NCI-H524 treated with DMSO at 0.1 percent for 48 hours (cell line): Measurements from ENCODE around the gene CREB3.

Source experiments
- DNase-seq: peaks from one replicate; lab custom pipeline; 2025; lab: John Stamatoyannopoulos, UW

The CREB3 gene

DNA sequence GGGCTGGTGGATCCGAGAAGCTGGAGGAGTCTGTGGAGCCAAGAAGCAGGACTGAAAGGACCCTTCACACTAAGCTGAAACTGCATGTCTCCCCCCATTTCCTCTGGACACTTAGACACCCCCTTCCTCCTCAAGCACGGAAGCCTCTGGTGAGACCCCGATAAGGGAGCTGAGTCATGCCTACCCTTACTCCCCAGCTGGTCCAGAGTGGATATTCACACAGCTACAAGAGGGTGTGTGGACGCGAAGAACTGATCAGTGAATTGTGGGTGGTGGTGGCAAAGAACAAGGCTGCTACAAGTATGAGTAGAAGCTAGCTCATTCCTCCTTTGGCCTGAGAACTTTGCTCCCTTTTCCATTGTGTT is 4.8 kb upstream of the CREB3 start:
- DNase-seq, result no peak

DNA sequence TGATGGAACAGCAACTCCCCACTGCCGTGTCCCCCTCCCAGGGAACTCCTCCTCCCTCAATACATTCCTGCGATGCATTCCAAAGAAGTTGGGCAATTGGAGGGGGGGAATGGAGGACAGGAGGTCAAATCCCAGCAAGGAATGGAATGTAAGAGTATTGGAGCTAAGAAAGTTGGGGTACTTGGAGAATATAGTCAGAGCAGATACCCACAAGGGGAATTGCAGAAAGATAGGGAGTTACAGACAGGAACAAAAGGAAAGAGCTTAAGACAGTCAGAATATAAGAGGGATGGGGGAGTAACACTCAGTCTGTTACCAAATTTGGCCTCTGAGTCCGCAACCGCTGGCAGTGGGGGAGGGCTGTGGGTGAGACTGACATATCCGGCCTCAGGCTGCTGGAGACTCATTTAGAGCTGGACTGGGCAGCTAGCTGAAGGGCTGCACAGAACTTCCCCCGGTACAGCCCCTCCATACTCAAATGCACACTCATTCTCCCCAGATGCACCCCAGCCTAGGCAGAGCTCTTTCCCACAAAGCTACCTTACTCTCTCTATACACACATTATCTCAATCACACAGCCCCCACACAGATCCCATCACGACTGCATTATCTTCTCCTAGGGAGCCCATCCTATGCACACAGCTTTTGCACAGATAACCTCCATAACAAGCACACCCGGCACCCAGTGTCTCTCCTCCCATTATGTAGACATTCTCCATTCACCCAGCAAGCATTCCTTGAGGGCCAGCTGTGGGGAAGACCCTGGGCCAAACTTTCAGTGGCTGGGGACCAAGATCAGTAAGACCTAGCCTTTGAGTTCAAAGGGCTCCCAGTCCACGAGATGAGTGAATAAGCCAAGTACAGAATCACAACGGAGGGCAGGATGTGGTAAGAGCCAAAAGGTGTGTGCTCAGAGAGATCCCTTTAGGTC is 4.2 kb upstream of the CREB3 start:
- no peak for DNase-seq

DNA sequence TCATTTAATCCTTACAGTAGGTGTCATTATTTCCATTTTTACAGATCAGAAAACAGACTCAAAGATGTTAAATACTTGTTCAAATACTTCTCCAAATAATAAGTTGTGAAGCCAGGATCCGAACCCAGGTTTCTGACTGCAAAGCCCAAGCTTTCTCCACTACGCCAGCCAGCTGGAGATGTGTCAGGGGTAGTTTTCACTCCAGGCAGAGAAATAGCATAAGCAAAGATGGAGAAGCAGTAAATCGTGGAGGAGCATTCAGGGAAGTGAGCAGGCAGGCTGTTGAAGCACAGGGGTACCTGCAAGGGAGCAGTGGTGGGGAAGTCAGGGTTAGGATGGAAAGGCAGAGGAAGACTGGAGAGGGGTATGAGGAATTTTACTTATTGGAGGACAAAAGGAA is 3.4 kb upstream of the CREB3 start:
- DNase-seq, result no peak

DNA sequence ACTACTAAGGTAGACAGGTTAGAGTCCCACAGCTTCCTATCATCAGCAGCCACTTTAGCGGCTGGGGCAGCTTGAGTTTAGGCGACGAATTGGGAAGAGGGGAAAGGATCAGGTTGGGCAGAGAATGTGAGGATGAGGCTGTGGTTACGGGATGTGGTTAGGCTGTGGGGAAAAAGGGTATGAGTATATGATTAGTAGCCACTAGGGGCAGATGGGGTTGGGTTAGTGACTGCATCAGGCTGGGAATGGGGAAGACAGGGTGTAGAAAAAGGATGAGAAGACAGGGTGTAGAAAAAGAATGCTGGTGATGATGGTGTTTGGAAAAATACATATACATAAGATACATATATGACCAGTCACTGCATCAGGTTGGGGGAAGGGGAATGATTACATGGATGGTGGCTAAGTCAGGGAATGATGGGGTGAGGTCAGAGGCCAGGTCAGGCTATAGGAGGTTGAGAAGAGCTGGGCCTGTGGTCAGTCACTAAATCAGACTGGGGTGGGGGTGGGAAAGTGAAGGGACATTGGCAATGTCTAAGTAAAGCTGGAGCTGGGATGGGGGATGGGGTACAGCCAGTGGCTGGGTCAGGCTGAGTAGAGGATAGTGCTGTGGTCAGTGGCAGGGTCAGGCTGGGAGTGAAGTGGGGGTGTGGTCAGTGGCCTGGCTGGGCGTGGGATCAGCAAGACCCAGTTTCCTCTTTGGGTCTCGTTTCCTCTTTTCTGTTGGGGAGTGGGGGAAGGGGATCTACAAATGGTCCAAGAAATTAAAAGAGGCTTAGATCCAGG is 2.6 kb upstream of the CREB3 start:
- DNase-seq, result no peak

DNA sequence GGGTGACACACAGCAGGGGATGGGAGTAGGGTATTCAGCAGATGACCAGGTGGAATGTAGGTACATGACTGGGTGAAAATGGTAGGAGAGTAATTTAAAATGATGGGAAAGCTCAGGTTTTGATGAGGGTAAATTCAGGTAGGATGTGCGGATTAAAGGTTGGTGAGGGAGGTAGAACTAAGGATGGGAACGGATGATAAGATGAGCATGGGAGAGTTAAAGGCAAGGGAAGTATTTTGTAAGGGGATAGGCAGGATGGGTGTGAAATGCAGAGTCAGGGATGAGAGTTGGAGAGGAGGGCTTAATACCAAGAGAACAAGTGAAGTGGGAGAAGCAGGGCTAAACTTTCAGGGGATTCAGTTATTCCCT is 2.0 kb upstream of the CREB3 start:
- no peak for DNase-seq

DNA sequence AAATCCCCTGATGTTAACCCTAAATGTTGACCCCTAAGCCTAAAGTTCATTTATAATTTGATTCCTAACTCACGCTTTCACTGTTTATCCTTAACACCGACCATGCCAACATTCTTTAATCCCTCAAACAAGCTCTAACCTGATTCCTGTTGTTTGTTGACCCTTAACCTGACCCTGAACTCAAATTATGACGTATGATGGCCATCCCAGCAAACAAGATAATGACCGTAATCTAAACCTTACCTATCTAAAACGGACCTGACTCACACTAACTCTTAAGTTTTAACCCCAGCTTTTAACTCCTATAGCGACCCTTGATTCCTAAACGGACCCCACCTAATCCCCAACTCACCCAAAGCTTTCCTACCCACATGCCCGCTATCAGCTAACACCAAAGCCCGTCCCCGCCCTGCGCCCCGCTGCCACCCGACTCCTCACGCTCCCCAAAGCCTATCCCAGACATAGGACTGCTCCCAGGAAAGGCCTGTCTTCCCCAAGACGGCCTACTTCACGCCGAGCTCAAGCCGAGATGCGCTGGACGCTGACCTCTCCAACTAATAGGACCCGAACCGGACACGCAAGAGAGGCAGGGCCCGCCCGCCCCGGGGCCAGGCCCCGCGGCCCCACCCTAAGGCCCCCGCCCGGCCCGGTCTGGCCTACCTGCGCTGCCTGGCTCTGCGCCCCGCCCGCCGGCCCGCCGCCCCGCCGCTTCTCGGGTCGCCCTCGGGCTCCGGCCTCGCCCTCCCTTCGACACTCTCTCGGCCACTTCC is 866 bp upstream of the CREB3 start:
- no peak for DNase-seq

DNA sequence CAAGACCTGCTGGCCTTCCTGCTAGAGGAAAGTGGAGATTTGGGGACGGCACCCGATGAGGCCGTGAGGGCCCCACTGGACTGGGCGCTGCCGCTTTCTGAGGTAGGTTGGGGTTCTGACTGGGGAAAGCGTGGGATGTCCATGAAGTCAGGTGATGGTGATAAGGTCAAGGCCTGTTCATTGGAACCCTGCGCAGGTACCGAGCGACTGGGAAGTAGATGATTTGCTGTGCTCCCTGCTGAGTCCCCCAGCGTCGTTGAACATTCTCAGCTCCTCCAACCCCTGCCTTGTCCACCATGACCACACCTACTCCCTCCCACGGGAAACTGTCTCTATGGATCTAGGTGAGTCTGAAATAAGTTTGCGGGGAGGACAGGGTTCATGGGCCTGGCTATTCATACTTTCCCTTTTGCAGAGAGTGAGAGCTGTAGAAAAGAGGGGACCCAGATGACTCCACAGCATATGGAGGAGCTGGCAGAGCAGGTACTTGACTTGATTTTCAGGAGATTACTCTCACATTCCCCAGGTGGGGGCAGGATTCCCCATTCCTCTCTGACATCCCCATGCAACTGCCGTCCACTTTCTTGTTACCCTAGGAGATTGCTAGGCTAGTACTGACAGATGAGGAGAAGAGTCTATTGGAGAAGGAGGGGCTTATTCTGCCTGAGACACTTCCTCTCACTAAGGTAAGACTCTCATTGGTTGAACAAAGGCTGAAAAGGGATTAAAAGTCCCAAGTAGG is 505 bp downstream of the CREB3 start:
- DNase-seq, result peak; percentile 74

DNA sequence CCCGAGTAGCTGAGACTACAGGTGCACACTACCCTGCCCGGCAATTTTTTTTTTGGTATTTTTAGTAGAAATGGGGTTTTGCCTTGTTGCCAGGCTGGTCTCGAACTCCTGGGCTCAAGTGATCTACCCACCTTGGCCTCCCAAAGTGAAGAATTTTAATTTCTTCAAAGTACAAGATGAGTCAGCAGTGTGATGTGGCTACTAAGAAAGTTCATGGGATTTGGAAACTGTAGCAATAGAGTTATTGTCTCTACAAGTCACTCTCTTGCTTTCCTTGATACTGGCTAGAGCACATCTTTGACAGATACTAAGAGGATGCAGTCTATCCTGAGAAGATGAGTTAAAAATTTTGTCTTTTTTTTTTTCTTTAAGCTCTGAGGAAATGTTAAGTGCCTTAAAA is 1.6 kb downstream of the CREB3 start:
- no peak for DNase-seq

DNA sequence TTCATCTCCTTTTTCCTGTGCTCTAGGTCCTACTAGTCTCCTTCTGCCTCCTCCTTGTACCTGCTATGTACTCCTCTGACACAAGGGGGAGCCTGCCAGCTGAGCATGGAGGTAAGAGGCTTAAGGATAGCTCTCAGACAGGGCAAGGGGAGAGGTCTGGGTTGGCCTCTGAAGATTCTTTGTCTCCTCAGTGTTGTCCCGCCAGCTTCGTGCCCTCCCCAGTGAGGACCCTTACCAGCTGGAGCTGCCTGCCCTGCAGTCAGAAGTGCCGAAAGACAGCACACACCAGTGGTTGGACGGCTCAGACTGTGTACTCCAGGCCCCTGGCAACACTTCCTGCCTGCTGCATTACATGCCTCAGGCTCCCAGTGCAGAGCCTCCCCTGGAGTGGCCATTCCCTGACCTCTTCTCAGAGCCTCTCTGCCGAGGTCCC is 3.8 kb downstream of the CREB3 start:
- peak; percentile 34 for DNase-seq

DNA sequence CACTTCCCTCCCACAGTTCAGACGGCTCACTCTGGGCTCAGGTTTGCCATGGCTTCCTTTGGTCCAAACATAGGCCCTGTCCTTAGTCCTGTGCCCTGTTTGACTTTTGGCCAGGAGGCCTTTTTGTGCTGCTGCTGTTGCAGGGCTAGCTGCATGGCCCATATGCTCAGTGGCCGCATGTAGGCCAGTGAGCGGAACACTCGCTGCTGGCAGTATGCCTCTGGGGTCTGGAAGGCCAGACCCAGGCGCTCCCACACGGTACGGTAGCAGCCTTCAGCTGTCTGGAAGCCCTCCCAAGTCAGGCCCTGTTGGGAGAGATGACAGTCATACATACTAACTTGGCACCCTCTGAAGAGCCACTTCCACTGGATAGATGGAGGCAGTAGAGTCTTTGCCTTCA is 4.7 kb downstream of the CREB3 start:
- no peak for DNase-seq

DNA sequence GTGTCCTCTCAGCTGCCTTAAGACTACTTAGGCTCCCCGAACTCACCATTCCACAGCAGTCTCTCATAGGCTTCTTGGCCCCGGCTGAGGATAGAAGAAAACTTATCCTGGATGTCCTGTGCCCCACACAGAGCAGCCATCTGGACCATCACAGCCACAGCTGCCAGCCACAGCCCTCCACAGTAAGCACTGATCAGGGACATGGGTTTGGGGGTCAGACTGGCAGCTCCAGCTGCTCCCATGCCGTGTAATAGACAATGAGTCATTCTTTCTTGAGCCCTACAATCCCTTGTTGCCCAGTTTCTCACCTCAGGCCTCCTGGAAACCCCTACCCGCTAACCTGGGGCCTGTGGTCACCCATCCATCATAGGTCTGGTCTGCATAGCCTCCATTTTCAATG is 5.7 kb downstream of the CREB3 start:
- no peak for DNase-seq

DNA sequence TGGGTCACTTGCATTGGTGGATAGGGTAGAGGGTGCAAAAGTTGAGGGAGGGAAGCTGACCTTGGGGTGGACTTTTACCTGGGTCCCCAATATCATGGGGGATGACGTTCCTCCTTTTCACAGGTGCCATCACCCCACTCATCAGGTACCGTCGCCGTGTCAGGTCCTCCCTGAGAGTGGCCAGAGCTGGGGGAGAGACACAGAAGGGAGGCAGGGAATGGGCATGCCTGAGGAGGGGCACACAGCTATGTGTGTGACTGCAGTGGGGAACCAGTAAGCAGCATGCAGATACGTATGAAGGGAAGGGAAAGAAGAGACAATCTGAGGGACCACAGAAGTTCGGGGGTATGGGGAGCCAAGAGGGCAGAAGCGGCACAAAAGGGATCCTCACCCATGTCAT is 6.5 kb downstream of the CREB3 start:
- DNase-seq, result no peak

DNA sequence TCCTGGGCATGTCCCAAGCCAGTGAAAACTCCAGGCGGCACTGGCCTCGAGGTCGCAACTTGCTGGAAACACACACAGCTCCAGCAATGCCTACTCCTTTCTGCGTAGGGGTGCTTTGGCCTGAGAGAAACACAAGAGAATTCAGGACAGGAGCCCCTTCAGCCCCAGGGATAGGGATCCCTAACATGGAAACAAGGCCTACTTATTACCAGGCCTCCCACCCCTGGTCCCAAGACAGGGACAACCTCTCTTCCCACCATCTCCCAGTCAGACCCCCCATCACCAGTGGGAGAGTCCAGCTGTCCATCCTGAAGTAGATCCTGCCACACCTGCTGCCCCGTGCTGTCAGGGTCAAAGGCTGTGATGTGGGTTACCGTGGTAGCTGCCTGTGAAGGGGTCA is 7.8 kb downstream of the CREB3 start:
- DNase-seq, result no peak

DNA sequence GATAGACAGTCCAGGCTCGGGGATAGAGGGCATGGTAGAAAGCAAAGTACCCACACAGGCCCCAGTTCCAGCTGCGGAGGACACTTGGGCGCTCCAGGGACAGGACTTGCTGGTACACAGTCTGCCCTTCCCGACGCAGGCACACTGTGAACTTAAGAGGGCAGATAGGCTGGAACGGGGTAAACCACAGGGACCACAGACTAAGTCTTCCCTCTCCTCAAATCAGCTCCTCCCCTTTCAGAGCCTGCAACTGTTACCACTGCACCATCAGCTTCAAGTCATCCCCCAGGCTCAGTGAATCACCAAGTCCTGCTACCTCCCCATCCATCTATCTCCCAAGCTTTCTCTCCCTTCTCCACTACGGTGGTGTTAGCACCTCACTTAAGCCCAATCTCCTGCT is 9.3 kb downstream of the CREB3 start:
- DNase-seq, result no peak

DNA sequence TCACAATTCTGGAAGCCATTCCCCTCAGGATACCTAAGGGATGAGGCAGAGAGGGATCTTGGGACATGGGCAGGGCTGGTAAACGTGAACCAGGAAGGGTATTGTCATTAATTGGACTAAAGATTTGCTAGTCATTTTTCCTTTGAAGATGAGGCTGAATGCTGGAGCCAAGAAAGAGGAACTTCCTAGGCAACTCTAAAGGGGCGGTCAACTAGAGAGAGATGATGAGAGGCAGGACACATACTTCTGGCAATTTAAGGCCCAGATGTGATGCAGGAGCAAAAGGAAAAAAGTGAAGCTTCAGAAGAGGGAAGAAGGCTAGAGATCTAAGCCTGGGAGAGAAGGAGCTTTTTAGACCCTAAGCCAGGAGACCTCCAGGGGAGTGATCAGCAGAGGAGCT is 11.0 kb downstream of the CREB3 start:
- no peak for DNase-seq

DNA sequence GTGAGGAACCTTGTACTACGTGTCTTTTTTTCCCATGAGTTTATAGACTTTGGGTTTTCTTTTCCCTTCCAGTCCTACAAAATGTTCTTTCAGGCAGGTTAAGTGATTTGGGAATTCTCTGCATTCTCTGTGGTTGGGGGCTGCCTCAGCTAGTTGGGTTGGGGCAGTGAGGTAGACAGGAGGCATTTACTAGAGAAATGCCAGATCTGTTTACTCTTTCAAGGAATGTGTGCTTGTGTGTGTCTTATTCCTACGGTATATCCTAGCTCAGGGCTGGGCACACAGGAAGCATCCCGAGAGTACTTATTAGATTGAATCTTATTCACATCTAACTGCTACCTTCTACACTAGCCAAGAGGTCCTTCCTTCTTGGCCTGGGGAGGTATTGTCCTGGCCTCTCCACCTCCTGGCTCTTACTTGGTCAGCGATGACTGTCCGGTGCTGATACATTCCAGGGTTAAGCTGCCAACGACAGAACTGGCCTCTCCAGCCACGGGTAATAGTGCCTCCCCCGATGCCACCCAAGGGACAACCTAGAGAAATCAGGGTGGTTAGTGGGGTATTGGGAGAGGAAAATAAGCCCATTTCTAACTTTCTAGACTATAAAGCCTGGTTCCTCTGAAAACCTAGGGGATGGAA is 11.5 kb downstream of the CREB3 start:
- no peak for DNase-seq

DNA sequence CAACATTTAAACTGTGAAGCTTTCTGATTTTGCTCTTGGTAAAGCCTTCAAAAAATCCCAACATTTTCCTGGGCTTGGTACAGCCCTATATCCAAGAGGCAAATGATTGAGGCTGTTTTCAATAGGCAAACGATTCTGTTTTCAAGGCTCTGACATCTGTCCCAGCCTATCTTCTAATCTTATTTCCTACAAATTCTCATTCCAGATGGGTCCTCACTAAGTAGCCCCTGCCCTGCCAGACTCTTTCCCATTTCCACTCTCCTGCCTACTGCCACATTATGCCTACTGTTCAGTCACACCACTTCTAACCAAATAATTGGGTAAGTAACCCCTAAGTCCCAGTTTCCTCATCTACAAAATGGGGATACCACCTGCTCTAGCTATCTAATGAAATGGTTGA is 13.1 kb downstream of the CREB3 start:
- DNase-seq, result peak; percentile 40

DNA sequence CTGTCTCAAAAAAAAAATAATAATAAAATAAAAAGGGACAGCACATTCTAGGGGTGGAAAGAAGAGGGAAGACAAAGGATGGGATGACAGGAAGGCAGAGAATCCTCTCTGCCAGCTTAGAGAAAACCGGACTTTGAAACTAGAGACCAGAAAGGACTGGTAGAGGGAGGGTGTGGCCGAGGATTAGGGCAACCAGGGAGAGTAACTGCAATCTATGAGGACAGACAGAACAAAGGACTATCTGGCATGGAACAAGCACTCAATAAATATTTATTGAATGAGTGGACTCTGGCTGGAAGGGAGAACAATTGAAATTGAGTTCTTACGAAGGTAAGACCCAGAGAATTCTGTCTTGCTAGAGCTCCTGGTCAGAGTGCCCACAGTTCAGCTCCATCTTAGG is 14.1 kb downstream of the CREB3 start:
- no peak for DNase-seq

DNA sequence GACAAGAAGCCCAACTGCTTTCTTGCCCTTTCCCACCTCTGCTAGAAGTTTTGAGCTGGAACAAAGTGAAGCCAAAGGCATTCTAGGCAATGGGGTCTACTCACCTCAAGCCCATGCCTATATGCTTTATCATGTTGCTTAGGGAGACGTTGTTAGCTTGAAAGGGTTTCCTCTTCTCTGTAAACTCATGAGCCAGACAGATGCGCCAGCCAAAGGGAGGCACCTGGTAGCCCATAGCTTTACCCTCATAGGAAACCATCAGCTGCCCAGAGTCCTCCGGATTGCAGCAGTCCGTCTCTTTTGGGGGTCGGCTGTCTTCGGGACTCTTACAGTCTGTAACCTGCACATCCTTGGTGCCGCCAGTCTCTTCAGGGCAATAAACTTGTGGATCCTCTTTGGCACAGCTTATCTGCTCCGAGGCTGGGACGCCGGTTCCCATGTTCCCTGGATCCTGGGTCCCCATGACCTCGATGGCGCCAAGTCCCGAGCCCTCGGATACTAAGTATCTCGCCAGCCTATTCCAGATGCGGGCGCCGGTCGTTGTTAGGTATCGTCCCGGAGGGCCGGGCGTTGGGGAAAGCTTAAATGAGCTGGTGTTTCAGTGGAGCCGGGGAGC is 15.9 kb downstream of the CREB3 start:
- DNase-seq, result no peak

DNA sequence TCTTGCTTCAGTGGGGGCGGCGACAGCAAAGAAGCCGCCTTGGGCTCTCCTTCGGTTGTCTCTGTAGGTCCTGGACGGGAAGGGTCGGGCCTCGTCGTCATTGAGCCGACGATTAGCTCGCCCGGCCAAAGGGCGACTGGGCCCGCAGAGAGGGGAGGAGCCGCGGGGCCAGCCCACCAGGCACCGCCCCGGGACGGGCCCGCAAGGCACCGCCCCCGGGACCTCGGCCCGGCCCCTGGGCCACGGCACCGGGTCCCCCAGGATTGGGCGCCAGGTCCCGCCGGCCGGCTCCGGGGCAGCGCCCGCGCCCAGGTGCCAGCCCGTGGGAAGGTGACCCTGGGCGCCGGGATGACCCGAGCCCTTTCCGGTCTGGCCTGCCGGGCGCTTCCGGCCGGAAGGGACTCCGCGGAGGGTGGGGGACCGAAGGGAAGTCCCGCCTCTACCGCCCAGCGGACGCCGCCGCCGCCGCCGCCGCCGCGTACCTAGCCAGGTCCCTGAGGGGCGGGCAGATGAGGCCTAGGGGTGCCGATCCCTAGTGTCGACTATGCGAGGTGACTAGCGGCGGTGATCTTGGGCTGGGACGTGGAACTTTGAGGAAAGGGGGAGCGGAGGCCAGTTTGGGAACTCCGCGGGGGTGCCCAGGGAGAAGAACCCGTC is 16.5 kb downstream of the CREB3 start, which contains the start of the genes GBA2 and RGP1:
Gene GBA2 (minus strand): TSS at position 371 of the 657 bp plus-strand sequence. CDS start 524 bp downstream, outside the sequence.
Gene RGP1 (plus strand): TSS at position 430 of the 657 bp plus-strand sequence. CDS start 469 bp downstream, outside the sequence.
- no peak for DNase-seq
